ENCODE results near the gene PCDHGC5.
A peak's percentile ranks its signal among the peaks of the same experiment; 100 is the strongest.

Gene PCDHGC5

GRCh38 chr5:141507387-141508091 is 18.7 kb downstream of the PCDHGC5 start:
- TF ChIP-seq, protein P1, sequence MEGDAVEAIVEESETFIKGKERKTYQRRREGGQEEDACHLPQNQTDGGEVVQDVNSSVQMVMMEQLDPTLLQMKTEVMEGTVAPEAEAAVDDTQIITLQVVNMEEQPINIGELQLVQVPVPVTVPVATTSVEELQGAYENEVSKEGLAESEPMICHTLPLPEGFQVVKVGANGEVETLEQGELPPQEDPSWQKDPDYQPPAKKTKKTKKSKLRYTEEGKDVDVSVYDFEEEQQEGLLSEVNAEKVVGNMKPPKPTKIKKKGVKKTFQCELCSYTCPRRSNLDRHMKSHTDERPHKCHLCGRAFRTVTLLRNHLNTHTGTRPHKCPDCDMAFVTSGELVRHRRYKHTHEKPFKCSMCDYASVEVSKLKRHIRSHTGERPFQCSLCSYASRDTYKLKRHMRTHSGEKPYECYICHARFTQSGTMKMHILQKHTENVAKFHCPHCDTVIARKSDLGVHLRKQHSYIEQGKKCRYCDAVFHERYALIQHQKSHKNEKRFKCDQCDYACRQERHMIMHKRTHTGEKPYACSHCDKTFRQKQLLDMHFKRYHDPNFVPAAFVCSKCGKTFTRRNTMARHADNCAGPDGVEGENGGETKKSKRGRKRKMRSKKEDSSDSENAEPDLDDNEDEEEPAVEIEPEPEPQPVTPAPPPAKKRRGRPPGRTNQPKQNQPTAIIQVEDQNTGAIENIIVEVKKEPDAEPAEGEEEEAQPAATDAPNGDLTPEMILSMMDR (IDR thresholded peaks at IDR 0.05; ENCODE audit: insufficient read depth, low read depth, low read length, missing control alignments): no peak
- peak overlapping the region; percentile 69 for H3K4me3 ChIP-seq (ENCODE audit: low read depth, low read length)

GRCh38 chr5:141508440-141508797 is 19.5 kb downstream of the PCDHGC5 start:
- TF ChIP-seq, protein P1 (IDR thresholded peaks at IDR 0.05; ENCODE audit: insufficient read depth, low read depth, low read length, missing control alignments): no peak
- DNase-seq (ENCODE audit: low read depth): peak; percentile 50
- H3K4me3 ChIP-seq (ENCODE audit: low read depth, low read length): peak overlapping the region; percentile 69

More at GRCh38 chr5:141507387-141508091, 18.7 kb downstream of the PCDHGC5 start:
- peak; percentile 72 for DNase-seq (ENCODE audit: low read depth)

DNA sequence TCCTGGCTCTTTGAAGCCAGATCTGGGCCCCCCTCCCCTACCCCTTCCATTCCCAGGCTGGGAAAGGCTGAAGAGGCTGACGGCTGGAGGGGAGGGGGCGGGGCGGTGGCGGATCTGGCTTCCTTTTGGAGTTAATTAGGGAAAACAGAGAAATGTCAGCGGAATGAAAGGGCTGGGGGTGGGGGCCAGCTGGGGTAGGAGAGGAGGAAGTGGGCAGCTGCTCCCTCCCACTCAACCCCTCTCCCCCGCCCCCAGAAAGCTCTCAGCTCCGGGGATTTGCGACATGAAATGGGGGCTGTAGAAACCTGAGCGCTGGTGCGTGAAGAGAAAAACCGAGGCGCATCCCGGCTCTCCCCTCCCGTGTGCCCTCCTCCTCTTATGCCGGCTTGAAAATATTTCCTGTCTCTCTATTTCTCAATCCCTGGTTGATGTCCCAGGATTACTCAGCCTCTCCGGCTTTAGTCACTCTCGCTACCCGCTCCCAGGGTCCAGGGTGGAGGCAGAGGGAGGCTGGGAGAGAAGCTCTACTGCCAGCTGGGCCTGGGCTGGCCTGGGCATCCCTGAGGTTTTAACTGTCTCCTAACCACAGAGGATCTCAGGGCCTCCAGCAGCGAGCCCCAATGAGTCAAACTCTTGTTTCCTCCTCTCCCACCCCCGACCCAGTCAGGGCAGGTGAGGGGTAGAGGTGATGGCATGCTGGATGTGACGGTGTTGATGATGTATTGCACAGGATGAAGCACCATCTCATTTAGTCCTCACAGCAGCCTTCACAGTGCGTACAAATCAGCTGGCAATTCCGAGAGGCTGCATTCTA is 20.1 kb downstream of the PCDHGC5 start:
- peak; percentile 80 for DNase-seq (ENCODE audit: low read depth)
- H3K4me3 ChIP-seq (ENCODE audit: low read depth, low read length): peak overlapping the region; percentile 69
- TF ChIP-seq, protein P1 (IDR thresholded peaks at IDR 0.05; ENCODE audit: insufficient read depth, low read depth, low read length, missing control alignments): no peak

GRCh38 chr5:141510160-141510559 is 21.3 kb downstream of the PCDHGC5 start:
- peak; percentile 54 for DNase-seq (ENCODE audit: low read depth)
- peak overlapping the region; percentile 69 for H3K4me3 ChIP-seq (ENCODE audit: low read depth, low read length)
- TF ChIP-seq, protein P1 (IDR thresholded peaks at IDR 0.05; ENCODE audit: insufficient read depth, low read depth, low read length, missing control alignments): no peak

- peak overlapping the region; percentile 69 for H3K4me3 ChIP-seq (ENCODE audit: low read depth, low read length)
- TF ChIP-seq, protein P1 (IDR thresholded peaks at IDR 0.05; ENCODE audit: insufficient read depth, low read depth, low read length, missing control alignments): no peak
- DNase-seq (ENCODE audit: low read depth): peak; percentile 96
These were observed 22.1 kb downstream of the PCDHGC5 start for GRCh38 chr5:141510850-141511601.

DNA sequence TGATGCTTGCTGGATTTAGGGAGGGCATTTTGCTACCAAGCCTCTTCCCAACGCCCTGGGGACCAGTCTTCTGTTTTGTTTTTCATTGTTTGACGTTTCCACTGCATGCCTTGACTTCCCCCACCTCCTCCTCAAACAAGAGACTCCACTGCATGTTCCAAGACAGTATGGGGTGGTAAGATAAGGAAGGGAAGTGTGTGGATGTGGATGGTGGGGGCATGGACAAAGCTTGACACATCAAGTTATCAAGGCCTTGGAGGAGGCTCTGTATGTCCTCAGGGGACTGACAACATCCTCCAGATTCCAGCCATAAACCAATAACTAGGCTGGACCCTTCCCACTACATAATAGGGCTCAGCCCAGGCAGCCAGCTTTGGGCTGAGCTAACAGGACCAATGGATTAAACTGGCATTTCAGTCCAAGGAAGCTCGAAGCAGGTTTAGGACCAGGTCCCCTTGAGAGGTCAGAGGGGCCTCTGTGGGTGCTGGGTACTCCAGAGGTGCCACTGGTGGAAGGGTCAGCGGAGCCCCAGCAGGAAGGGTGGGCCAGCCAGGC is 23.0 kb downstream of the PCDHGC5 start:
- peak overlapping the region; percentile 69 for H3K4me3 ChIP-seq (ENCODE audit: low read depth, low read length)
- TF ChIP-seq, protein P1 (IDR thresholded peaks at IDR 0.05; ENCODE audit: insufficient read depth, low read depth, low read length, missing control alignments): no peak
- no peak for DNase-seq (ENCODE audit: low read depth)
